ENCODE results near the gene RASSF7.
A peak's percentile ranks its signal among the peaks of the same experiment; 100 is the strongest.
"Not testable (repeated sequence)": the region's sequence is repeated elsewhere in the genome, so short reads cannot be mapped to it uniquely, and the experiment has no call there.

The RASSF7 gene

GRCh38 chr11:567629-568292, 7.0 kb downstream of the RASSF7 start:
- DNase-seq: no peak

- DNase-seq: peak; percentile 85
Measured at GRCh38 chr11:568306-569157, 7.8 kb downstream of the RASSF7 start.

GRCh38 chr11:569158-569885, 8.6 kb downstream of the RASSF7 start:
- no peak for DNase-seq

GRCh38 chr11:571802-572185, 11.0 kb downstream of the RASSF7 start:
- DNase-seq: no peak

- DNase-seq: no peak
Measured at GRCh38 chr11:573146-573759, 12.5 kb downstream of the RASSF7 start.

GRCh38 chr11:574031-574570, 13.3 kb downstream of the RASSF7 start:
- not testable (repeated sequence) for DNase-seq

GRCh38 chr11:574632-575312, 14.0 kb downstream of the RASSF7 start:
- no peak for DNase-seq

- DNase-seq: peak; percentile 80
Measured at GRCh38 chr11:575313-575995, 14.7 kb downstream of the RASSF7 start.

GRCh38 chr11:575996-576768, 15.4 kb downstream of the RASSF7 start, which contains the start of gene PHRF1:
Gene PHRF1 (plus strand): TSS chr11:576470. CDS start chr11:581513, 5,043 bp downstream.
- DNase-seq: peak; percentile 85

GRCh38 chr11:576811-577610, 16.2 kb downstream of the RASSF7 start:
- DNase-seq: no peak

- no peak for DNase-seq
Measured at GRCh38 chr11:577611-577894, 16.8 kb downstream of the RASSF7 start.

- DNase-seq: no peak
Measured at GRCh38 chr11:578276-579035, 17.7 kb downstream of the RASSF7 start.

GRCh38 chr11:579830-580601, 19.2 kb downstream of the RASSF7 start:
- no peak for DNase-seq

- DNase-seq: no peak
Measured at GRCh38 chr11:581342-581741, 20.6 kb downstream of the RASSF7 start.

- DNase-seq: no peak
Measured at GRCh38 chr11:581752-582151, 21.0 kb downstream of the RASSF7 start.

- DNase-seq: no peak
Measured at GRCh38 chr11:584287-584686, 23.5 kb downstream of the RASSF7 start.

GRCh38 chr11:586376-587316, 25.9 kb downstream of the RASSF7 start:
- no peak for DNase-seq
